ENCODE results near the gene FRS3.

DNA sequence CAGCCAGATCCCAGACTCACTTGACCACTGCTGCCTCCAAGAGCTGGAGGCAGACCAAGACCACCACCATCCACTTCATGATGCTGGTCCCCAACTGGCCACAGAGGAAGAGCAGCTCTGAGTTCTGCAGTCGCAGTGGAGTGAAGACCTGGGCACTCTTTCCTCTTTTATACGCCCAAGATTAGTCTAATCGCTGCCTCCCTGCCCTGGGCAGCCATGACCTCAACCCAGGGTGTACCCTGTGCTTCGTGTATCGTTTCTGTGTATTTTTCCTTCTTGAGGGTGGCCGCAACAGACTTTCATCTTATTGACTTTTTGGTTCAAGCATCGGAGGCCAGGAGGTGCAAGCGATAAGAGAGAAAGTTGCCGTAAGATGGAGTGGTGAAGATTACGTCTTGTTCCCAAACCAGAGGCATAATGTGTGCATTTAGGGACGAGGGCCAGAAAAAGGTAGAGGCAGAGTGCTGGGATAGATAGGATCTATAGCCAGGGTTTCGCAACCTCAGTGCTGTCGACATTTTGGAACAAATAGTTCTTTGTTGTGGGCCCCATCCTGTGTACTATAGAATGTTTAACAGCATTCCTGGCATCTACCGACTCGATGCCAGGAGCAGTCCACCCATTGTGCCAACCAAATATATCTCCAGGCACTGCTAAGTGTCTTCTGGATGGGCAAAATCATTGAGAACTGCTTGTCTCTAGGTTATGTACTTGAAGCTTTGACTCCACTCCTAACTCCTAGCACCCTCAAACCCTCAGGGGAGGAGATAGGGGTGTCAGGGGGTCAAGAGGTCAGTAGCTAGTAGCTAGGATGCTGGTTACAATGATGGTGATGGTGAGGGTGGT, 32.2 kb downstream of the FRS3 start, which contains the start of gene PGC:
- TF ChIP-seq POLR2AphosphoS5 (IDR thresholded peaks at IDR 0.05; ENCODE audit: borderline replicate concordance, low read depth, low read length): no peak
- no peak for TF ChIP-seq EZH2 (IDR thresholded peaks at IDR 0.05)
- TF ChIP-seq FOXP2 (optimal IDR thresholded peaks at IDR 0.05; ENCODE audit: control extremely low read depth, extremely low read length, insufficient read depth): no peak
